Uterus (tissue), 4 donors: ENCODE results near the gene AKAP17A. TPM values are rescaled to one million over a fixed set of nuclear protein-coding genes. Genes with fewer than 3 reads are reported as not detected.

Experiments
- DNase-seq, 2 donors: peaks; one replicate each; pipeline ENCODE4 v3.0.0-alpha.2; 2019 to 2020
- H3K27ac ChIP-seq, 2 donors: fragments of 200-600 bp; sonication (generic); 1 replicate in 1 of 2; 2 replicates in 1 of 2; pipeline ENCODE4 v1.5.1; 2016 to 2018
- H3K27me3 ChIP-seq, 2 donors: fragments of 200-600 bp; sonication (generic); one replicate each; pipeline ENCODE4 v1.5.1; 2018 to 2019; ENCODE audit warnings: control low read depth in 1 of 2
- H3K36me3 ChIP-seq, 2 donors: fragments of 200-600 bp; sonication (generic); one replicate each; pipeline ENCODE4 v1.5.1; 2019; ENCODE audit warnings: control low read depth in 1 of 2
- H3K4me1 ChIP-seq, 2 donors: fragments of 200-600 bp; sonication (generic); one replicate each; pipeline ENCODE4 v1.5.1; 2018 to 2019; ENCODE audit warnings: control low read depth in 1 of 2
- H3K4me3 ChIP-seq, 2 donors: fragments of 200-600 bp; sonication (generic); 1 replicate in 1 of 2; 2 replicates in 1 of 2; pipeline ENCODE4 v1.5.1; 2018 to 2019; ENCODE audit warnings: mild to moderate bottlenecking in 1 of 2
- H3K9me3 ChIP-seq, 2 donors: fragments of 200-600 bp; sonication (generic); one replicate each; pipeline ENCODE4 v1.5.1; 2019; ENCODE audit warnings: control low read depth in 1 of 2
- CTCF ChIP-seq, 4 experiments: fragments of 200-600 bp in 2 of 4; fragments of 450-650 bp in 2 of 4; sonication (generic) in 2 of 4; IDR thresholded peaks; one replicate each; pipeline ENCODE4 v1.5.1; 2016 to 2019; ENCODE audit warnings: antibody characterized with exemption in 4 of 4, mild to moderate bottlenecking in 2 of 4, moderate library complexity in 1 of 4
- POLR2A ChIP-seq, 2 donors: fragments of 450-650 bp; IDR thresholded peaks; one replicate each; pipeline ENCODE4 v1.6.1; 2016; ENCODE audit warnings: antibody characterized with exemption in 2 of 2, mild to moderate bottlenecking in 1 of 2, moderate library complexity in 1 of 2
- intact Hi-C: fragments of 100-400 bp; cut with DNase I; formaldehyde crosslinking; loops from one replicate; pipeline ENCODE4 v1.15.1; 2023; ENCODE audit warnings: low total_unique reads
- total RNA-seq, 4 donors: library from RNA; depleted of rRNA in 3 of 4; stranded (reverse); fragments of >200 nt in 3 of 4; gene quantifications; one replicate each; pipeline versions ENCODE4 v1.1.0 to v1.2.4, GENCODE V29; 2014 to 2023
- donor health status: DM: yes; HTN: yes; CAD: no.

Gene AKAP17A
- total RNA-seq, 4 donors from 2014 or later: 21.5 to 52.9 (median 29.6) TPM

DNA sequence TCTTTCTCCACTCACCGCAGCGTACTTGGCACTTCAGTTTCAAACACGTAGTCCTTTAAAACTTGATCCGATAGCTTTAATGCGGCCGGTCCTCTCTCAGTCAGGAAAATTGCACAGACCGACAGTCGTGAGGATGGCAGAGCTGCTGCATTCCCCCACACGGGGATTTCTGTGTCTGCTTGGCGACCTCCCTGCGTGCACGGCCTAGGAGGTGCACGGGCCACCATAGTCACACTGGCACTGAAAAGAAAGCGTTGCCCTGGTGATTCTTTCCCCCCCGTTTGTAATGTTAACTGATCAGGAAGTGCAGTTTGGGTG is 10.3 kb downstream of the AKAP17A start:
- no peak overlapping the region for H3K4me3 ChIP-seq
- no peaks in the 10 kb centered on the region for H3K36me3 ChIP-seq
- DNase-seq: no peak
- H3K27ac ChIP-seq: no peak overlapping the region
- H3K27me3 ChIP-seq: no peaks in the 10 kb centered on the region
- no peak for TF ChIP-seq CTCF (IDR thresholded peaks at IDR 0.05)
- TF ChIP-seq POLR2A (IDR thresholded peaks at IDR 0.05): no peak
- intact Hi-C loops: no loop called here
- H3K9me3 ChIP-seq: no peaks in the 10 kb centered on the region
- H3K4me1 ChIP-seq: no peaks in the 10 kb centered on the region

DNA sequence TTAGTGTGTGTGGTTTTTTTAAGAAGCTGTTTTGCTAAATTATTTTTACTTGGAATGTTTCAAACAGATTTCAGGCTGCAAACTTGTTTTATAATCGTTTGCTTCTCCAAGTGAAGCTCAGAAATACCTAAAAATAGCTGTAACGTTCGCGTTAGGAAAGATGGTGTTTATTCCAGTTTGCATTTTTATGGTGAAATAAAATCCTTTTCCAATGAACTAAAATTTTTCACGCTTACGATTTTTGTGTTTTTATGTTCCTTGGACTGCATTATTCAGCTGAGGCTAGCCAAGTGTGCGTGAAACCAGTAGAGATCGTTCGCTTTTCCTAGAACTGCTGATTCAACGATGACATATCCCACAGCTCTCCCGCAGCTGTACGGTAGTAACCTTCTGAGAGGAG is 10.9 kb downstream of the AKAP17A start:
- Histone ChIP-seq H3K9me3 (no peaks in the 10 kb centered on the region), H3K4me1 (no peaks in the 10 kb centered on the region), H3K27ac (no peak overlapping the region), H3K4me3 (no peak overlapping the region), H3K27me3 (no peaks in the 10 kb centered on the region), H3K36me3 (no peaks in the 10 kb centered on the region)
- no peak for DNase-seq
- intact Hi-C loops: no loop called here
- TF ChIP-seq CTCF (IDR thresholded peaks at IDR 0.05) (no peak), POLR2A (IDR thresholded peaks at IDR 0.05) (no peak)

GRCh38 chrX:1606496-1606895 is 15.1 kb downstream of the AKAP17A start:
- no peak for DNase-seq
- no peaks in the 10 kb centered on the region for H3K4me1 ChIP-seq
- no peak for TF ChIP-seq POLR2A (IDR thresholded peaks at IDR 0.05)
- TF ChIP-seq CTCF (IDR thresholded peaks at IDR 0.05): no peak
- no peak overlapping the region for H3K4me3 ChIP-seq
- no peaks in the 10 kb centered on the region for H3K9me3 ChIP-seq
- H3K36me3 ChIP-seq: no peaks in the 10 kb centered on the region
- intact Hi-C loops: no loop called here
- H3K27ac ChIP-seq: no peak overlapping the region
- H3K27me3 ChIP-seq: no peaks in the 10 kb centered on the region

DNA sequence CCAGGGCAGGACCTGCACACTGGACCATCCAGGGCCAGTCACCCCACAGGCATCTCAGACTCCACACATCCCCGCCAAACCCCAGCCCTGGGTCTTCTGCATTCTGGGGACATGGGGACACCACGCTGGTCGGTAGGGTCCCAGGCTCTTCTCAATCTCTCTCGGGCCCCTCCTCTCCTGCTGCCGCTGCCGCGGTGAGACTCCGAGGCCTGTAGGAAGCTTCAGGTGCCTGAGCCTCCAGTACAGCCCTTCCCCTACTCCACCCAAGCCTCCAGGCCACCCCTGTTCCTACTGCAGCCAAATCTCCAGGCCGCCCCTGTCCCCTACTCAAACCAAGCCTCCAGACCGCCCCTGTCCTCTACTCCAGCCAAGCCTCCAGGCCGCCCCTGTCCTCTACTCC is 17.9 kb downstream of the AKAP17A start:
- Histone ChIP-seq H3K36me3 (no peaks in the 10 kb centered on the region), H3K4me3 (no peak overlapping the region), H3K27ac (no peak overlapping the region), H3K4me1 (no peaks in the 10 kb centered on the region), H3K27me3 (no peaks in the 10 kb centered on the region), H3K9me3 (no peaks in the 10 kb centered on the region)
- TF ChIP-seq POLR2A (IDR thresholded peaks at IDR 0.05) (no peak), CTCF (IDR thresholded peaks at IDR 0.05) (no peak)
- intact Hi-C loops: no loop called here
- no peak for DNase-seq

- Histone ChIP-seq H3K36me3 (no peaks in the 10 kb centered on the region), H3K27me3 (no peaks in the 10 kb centered on the region), H3K9me3 (no peaks in the 10 kb centered on the region), H3K27ac (no peak overlapping the region), H3K4me3 (no peak overlapping the region), H3K4me1 (no peaks in the 10 kb centered on the region)
- DNase-seq: no peak
- no peak for TF ChIP-seq POLR2A (IDR thresholded peaks at IDR 0.05)
- TF ChIP-seq CTCF (IDR thresholded peaks at IDR 0.05): no peak
- intact Hi-C loops: no loop called here
These were observed 18.4 kb downstream of the AKAP17A start for GRCh38 chrX:1609762-1610161.
